ENCODE measurements around the gene PNRC2. TPM values are rescaled to one million over a fixed set of nuclear protein-coding genes. Genes with fewer than 3 reads are reported as not detected.

Gene PNRC2
- total RNA-seq, 1 experiment from 2014 or later: 145 TPM

Other genes with a start within 250 kb of the PNRC2 start
- 62.4 and 65.9 TPM in 2 replicates for gene ELOA, start 216.4 kb upstream of the PNRC2 start, total RNA-seq (2014; rRNA removed; shearing (Covaris generic))
- gene PITHD1, start 181.4 kb upstream of the PNRC2 start, total RNA-seq (2014; rRNA removed; shearing (Covaris generic)): 50.2 and 53.1 TPM in 2 replicates
- gene LYPLA2, start 168.7 kb upstream of the PNRC2 start, total RNA-seq (2014; rRNA removed; shearing (Covaris generic)): 61.2 and 66.8 TPM in 2 replicates
- 31.5 and 34.9 TPM in 2 replicates for gene GALE, start 159.1 kb upstream of the PNRC2 start, total RNA-seq (2014; rRNA removed; shearing (Covaris generic))
- gene HMGCL, start 134.4 kb upstream of the PNRC2 start, total RNA-seq (2014; rRNA removed; shearing (Covaris generic)): 8.8 and 9.2 TPM in 2 replicates
- gene FUCA1, start 91.5 kb upstream of the PNRC2 start, total RNA-seq (2014; rRNA removed; shearing (Covaris generic)): 0.18 TPM in 1 of 2 replicates, not detected in the other
- gene CNR2, start 46.5 kb upstream of the PNRC2 start, total RNA-seq (2014; rRNA removed; shearing (Covaris generic)): not detected in 2 replicates
- 195 and 245 TPM in 2 replicates for gene SRSF10, start 20.5 kb downstream of the PNRC2 start, total RNA-seq (2014; rRNA removed; shearing (Covaris generic))
- 0.03 TPM in 1 of 2 replicates, not detected in the other for gene MYOM3, start 152.3 kb downstream of the PNRC2 start, total RNA-seq (2014; rRNA removed; shearing (Covaris generic))
- not detected in 2 replicates for gene IL22RA1, start 183.3 kb downstream of the PNRC2 start, total RNA-seq (2014; rRNA removed; shearing (Covaris generic))
- not detected in 2 replicates for gene IFNLR1, start 227.5 kb downstream of the PNRC2 start, total RNA-seq (2014; rRNA removed; shearing (Covaris generic))